GM19099 (cell line): ENCODE measurements around the gene ZNF232.

Source experiments
- POLR2A ChIP-seq: IDR thresholded peaks from 3 replicates; pipeline ENCODE4 v1.6.1; 2011; ENCODE audit warnings: low read depth; ENCODE audit not compliant: insufficient read length; ENCODE audit errors: extremely low read depth

The ZNF232 gene

DNA sequence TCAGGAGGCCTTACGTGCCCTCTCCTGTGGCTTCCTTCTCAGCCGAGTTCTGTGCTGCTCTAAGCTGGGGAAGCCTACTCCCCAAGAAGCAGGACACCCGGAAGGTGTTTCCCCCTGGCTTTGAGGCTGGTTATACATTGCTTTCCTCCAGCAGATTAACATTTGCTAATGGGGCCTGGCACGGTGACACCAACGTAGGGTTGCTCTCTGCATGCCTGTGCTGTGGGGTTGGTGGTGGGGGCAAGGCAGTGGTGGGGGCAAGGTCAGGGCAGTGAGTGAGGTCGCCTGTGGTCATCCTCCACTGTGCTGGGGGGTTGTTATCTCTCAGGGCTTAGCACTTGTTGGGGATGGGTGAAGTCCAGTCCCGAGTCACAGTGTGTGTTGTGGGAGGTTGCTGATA, 8.4 kb upstream of the ZNF232 start:
- no peak for TF ChIP-seq POLR2A

DNA sequence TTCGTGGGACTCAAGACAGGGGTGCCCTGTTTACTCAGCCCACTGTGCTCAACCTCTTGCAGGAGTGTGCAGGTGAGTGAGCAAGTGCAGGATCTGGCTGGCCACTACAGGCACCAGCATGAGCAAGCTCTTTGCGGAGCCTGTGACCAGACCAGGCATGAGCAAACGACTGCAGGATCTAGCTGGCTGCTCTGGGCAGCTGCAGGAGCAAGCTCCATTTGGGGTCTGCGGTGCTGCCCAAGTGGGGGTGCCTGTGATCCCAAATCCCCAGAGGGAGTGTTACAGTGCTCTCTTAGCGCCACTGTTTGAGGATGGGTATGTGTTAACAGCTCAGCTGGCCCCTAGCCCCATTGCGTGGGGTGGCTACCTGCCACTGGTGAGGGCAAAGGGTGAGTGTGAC, 6.5 kb upstream of the ZNF232 start:
- no peak for TF ChIP-seq POLR2A

DNA sequence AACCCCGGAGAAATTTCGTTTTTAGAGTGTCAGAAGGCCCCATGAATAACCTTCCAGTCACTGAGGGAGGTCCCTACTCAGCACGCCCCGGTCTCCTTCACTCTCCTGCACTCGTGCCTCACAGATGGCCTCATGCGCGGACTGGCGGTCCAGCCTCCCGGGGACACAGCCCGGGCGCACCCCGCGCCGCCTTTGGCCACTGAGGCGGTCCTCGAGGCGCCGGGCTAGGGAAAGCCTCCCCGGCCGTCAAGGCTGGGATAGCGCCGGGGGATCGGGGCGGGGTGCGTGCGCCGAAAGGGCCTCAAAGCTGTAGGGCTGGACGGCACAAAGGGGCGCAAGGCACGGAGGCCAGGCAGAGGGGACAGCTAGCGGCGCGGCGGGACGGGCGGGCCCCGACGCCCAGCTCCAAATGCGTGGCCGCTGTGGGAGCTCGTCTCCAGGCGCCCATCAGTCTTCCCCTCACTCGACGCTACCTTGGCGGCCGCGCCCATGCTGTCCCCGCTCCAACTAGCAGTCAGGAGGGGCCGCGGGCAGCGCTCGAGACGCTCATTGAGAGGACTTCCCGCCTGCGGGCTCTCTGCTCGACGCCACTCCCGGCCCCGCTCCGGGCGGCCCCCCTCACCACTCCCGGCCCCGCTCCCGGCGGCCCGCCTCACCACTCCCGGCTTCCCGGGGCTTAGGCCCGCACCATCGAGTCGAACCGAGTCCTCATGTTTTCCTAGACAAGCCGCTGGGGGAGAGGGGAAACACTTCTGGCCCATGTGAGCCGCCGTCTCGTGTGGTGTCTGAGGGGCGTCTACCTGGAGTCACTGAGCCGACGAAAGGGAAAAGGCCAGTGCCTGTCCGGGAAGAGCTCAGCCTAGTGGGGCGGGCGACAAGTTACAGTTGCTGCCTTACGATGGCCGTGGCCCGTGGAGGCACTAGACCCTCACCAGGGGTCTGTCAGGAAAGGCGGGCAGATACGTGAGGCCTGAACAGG, 4.3 kb upstream of the ZNF232 start, which contains the start of gene USP6:
Gene USP6 (plus strand): TSS at position 360 of the 979 bp plus-strand sequence. CDS start 14,336 bp downstream, outside the sequence.
- TF ChIP-seq POLR2A = no peak

DNA sequence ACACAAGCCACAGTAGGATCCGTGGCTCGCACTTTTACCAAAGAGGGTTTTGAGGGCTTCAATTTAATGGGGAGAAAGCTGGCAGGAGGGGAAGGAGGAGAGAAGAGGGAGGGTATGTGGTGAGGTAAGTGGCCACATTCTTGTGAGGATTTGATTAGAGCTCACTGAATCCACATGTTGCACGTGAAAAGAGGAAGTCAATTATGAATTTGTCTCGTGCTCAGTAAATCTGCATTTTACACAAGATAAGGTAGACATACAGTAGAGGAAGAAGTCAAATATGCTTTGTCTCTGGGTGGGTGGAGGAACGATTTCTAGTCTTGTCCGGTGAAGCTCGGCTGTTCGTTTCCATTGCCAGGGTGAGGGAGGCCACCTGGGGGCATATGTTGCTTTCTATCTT, 862 bp downstream of the ZNF232 start:
- TF ChIP-seq POLR2A = no peak

DNA sequence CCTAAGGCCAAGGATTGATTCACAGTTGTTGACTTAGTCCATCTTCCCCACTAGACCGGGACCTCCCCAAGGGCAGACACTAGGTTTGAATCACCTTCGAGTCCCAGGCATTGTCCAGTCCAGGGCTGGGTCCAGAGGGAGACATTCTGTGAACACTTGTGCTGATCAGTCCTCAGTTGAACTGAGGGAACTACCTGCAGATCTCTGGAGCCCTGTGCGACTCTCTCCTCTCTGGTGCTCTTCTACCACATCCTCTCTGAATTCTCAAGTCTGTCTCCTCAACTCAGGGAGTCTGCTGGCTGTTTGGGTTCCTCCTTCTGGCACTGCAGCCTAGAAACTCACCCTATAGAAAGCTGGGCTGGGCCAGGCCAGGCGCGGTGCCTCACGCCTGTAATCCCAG, 10.8 kb downstream of the ZNF232 start:
- TF ChIP-seq POLR2A = no peak

DNA sequence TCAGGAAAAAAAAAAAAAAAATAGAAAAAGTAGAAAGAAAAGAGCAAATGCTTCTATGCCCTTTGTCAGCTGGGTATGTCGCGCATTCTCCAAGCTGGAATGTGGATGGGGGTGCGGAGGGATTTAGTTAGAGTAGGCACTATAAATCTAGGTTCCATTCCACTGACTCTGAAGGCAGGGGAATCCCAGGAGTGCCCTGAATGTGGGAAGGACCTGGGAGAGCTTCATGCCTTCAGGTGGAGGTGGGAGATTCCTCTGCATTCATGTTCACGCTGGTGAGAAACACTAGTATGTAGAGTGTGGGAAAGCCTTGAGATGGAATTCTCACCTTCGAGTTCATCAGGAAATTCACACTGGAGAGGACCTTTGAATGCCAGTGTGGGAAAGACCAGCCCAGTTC, 12.4 kb downstream of the ZNF232 start:
- no peak for TF ChIP-seq POLR2A

DNA sequence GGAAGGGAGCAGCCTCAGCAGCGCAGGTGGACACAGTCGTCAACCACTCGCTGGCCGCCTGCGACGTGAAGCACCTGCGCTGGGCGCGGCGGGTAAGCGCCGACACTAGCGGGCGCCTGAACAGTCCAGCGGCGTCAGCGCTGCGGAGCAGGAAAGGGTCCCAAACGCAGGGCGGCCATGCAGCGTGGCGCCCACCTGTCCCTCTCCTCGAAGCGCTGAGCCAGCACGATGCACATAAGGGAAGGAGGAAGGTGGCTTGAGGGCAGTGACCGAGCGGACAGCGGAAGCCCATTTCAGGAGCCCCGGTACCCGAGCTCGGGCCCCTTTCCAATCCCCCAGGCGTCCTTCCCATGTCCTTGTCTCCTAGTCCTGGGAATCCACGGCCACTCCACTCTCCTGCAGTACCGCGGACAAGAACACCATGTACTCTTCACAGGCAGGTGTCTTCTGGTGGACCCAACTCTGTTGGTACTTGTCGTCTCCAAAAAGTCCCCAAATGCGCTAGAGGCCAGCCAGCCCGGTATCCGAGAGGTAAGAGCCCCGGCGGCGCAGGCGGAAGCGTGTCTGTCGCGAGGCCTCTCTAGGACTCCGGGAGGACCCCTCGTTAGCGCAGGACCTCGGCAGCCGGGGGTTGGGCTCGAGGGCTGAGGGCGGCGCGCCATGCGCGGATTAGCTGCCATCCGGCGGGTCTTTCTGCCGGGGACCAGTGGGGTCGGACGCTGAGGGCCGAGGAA, 14.4 kb downstream of the ZNF232 start:
- no peak for TF ChIP-seq POLR2A

DNA sequence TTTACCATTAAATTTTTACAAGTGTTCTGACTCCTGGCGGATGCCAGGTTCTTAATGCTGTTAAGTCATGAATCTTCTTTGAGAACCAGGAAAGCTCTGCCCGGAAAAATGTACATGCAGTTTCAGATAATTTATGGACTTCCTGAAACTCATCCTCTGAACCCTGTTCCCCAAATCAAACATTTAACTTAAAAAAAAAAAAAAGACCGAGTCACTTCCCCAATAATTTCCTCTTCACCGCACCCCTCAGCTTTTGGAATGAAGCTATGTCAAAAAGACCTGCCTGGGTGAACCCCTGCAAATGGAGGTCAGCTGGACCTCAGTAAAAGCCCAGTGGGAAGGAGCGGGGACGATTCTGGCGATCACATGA, 15.0 kb downstream of the ZNF232 start:
- TF ChIP-seq POLR2A = no peak

DNA sequence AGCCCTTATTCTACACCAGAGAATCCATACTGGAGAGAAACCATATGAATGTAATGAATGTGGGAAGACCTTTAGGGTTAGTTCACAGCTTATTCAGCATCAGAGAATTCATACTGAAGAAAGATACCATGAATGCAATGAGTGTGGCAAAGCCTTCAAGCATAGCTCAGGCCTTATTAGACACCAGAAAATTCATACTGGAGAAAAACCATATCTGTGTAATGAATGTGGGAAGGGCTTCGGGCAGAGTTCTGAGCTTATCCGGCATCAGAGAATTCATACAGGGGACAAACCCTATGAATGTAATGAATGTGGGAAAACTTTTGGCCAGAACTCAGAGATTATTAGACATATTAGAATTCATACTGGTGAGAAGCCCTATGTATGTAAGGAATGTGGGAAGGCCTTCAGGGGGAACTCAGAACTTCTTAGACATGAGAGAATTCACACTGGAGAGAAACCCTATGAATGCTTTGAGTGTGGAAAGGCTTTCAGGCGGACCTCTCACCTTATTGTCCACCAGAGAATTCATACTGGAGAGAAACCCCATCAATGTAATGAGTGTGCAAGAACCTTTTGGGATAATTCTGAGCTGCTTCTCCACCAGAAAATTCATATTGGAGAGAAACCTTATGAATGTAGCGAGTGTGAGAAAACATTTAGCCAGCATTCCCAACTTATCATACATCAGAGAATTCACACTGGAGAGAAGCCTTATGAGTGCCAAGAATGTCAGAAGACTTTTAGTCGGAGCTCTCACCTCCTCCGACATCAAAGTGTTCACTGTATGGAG, 19.3 kb downstream of the ZNF232 start:
- no peak for TF ChIP-seq POLR2A

DNA sequence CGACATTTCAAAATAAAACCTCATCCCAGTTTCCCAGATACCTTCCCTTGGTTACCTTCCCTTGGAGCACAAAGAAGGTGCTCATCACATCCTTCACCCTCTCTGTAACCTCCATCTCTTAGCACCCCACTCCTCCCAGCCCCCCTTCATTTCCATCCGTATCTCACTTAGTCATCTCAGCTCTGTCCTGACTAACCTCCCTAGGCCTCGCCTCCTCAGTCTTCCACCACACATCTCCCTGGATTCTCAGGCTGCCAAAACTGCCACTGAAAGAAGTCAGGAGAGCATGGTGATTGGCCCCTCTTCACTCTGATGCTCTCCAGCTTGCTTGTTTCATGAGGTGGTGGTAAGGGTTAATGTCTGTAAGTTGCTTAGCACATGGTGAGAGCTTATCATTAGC, 31.1 kb downstream of the ZNF232 start:
- TF ChIP-seq POLR2A = no peak

DNA sequence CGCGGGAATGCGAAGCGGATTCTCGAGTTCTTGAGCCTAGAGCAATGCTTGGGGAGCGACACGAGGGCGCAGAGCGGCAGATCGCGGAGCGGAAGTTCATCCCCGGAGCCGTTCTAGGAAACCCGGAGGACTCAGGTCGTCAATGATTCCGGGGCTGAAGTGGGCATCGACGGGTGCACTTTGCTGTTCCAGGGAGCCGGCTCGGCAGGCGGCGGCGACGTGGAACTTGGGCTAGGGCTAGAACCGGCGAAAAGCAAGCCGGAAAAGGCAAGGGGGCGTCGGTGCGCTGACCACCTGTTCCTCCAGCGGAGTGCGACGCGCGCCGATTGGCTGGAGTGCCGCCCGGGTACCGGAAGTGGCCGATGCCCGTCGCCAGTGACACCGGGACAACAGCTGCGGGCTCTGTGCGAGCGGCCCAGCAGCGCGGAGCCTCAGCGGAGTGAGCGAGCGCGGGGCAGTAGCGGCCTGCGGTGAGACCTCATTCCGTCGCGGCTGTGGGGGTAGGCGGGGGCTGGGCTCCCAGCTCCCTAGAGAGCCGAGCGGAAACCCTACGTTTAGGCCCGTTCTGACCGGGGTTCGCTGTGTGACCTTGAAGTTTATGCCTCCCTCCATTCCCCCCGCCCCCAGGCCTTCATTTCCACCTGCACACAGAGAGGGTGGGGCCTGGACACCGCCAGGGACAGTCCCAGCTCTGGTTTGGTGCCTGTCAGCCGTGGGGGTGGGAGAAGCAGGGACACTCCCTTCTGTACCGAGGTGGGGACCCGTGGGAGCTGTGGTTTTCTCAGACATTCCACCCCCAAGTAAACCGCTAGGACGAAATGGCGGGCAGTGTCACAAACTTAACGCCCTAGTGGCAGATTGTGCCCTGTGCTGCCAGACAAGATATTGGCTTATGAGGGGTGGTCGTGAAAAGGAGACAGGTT, 33.3 kb downstream of the ZNF232 start, which contains the start of gene ZFP3:
Gene ZFP3 (plus strand): TSS at position 362 of the 923 bp plus-strand sequence. CDS start 13,038 bp downstream, outside the sequence.
- peak; percentile 90 for TF ChIP-seq POLR2A

DNA sequence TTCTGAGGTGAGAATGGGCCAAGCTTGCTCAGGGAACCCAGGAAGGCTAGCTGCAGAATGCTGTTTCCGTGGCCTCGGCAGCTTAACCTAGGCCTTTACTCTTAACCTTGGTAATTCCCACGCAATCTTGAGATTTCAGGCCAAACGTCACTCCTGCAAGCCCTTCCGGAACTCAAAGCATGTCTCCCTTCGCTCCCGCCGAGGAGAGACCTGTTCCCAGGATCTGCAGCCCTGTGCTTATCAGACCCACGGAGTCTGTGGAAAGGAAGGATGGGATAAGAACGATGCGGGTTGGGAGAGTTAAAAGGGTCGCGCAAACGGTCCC, 33.9 kb downstream of the ZNF232 start:
- TF ChIP-seq POLR2A = no peak

DNA sequence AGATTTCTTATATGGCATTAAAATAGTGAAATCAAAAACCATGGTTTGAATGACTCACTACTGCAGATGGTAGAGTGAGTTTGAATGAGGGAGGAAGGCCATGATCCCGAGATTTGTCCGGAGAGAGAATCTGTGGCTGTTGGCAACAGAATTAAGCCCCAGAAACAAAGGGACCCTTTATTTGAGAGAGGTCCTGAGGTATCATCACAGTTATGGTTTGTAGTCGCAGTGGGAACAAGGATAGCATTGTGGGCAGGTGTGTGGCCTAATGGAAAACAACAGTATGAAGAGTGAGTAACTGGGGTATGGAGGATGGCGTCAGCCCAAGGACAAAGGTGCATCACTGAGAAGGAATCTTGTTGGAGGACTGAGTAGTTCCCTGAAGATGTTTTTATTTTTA, 42.0 kb downstream of the ZNF232 start:
- no peak for TF ChIP-seq POLR2A

DNA sequence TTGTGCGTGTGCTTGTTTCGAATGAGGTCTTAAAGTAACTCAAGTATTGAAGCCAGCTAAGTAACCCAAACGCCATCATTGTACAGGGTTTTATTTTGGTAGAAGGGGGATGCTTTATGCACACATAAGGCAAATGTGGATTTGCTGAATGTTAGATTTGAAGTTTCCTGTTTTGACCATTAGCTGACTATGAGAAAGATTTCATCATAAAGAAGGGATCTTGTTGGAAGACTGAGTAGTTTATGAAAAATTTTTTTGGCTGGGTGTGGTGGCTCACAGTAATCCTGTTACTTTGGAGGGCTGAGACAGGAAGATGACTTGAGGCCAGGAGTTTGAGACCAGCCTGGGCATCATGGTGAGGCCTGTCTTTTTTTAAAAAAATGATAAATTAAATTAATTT, 43.4 kb downstream of the ZNF232 start:
- TF ChIP-seq POLR2A = no peak

DNA sequence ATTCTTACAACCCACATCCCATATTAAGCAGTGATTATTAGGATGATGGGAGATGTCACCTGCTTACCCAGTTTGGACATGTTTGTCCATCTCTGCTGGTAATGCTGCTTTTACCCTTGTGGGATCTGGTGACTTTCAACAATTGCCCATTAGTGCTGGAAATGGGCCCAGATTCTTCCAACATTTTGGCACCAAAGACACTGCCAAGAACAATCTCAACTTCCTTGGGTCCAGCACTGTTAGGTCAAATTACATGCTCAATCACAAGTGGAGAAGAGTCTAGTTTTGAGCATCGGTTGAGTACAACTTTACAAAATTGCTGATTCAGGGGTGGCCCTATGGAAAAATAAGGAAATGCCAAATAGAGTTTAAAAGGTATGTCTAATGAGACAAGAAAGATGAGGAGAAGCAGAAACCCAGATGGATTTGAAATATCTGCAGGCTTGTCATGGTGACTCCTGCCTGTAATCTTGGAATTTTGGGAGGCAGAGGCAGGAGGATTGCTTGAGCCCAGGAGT, 46.4 kb downstream of the ZNF232 start:
- no peak for TF ChIP-seq POLR2A
